Bone marrow (tissue), 2 donors: ENCODE results near the gene MSH3.
"Not testable (repeated sequence)": the region's sequence is repeated elsewhere in the genome, so short reads cannot be mapped to it uniquely, and the experiment has no call there.

Experiments used
- DNase-seq, 2 donors: peaks; one replicate each; lab custom pipeline; 2025; lab: John Stamatoyannopoulos, UW

The MSH3 gene

GRCh38 chr5:80853413-80853812, 199.0 kb downstream of the MSH3 start:
- DNase-seq = no peak

GRCh38 chr5:80854583-80854982, 200.1 kb downstream of the MSH3 start:
- DNase-seq = no peak

- no peak for DNase-seq
Observed at GRCh38 chr5:80860924-80861613, 206.6 kb downstream of the MSH3 start.

- DNase-seq = no peak
Observed at GRCh38 chr5:80863708-80864107, 209.3 kb downstream of the MSH3 start.

- DNase-seq = no peak
Observed at GRCh38 chr5:80864109-80864508, 209.7 kb downstream of the MSH3 start.

GRCh38 chr5:80864706-80865435, 210.4 kb downstream of the MSH3 start:
- no peak for DNase-seq

GRCh38 chr5:80865551-80865950, 211.1 kb downstream of the MSH3 start:
- DNase-seq = no peak

GRCh38 chr5:80866371-80866770, 211.9 kb downstream of the MSH3 start:
- DNase-seq = no peak

- DNase-seq = no peak
Observed at GRCh38 chr5:80867233-80867632, 212.8 kb downstream of the MSH3 start.

- DNase-seq = no peak
Observed at GRCh38 chr5:80870442-80870841, 216.0 kb downstream of the MSH3 start.

GRCh38 chr5:80871541-80871961, 217.1 kb downstream of the MSH3 start:
- no peak for DNase-seq

GRCh38 chr5:80874162-80874561, 219.7 kb downstream of the MSH3 start:
- DNase-seq = no peak

GRCh38 chr5:80877592-80877991, 223.1 kb downstream of the MSH3 start:
- no peak for DNase-seq

GRCh38 chr5:80881726-80882125, 227.3 kb downstream of the MSH3 start:
- no peak for DNase-seq

GRCh38 chr5:80883390-80883789, 228.9 kb downstream of the MSH3 start:
- DNase-seq = not testable (repeated sequence)

- no peak for DNase-seq
Observed at GRCh38 chr5:80884086-80884813, 229.8 kb downstream of the MSH3 start.

- peak in 1 of 2 donors; percentile 34 for DNase-seq
Observed at GRCh38 chr5:80884929-80885328, 230.5 kb downstream of the MSH3 start.

GRCh38 chr5:80885396-80886000, 231.0 kb downstream of the MSH3 start:
- no peak for DNase-seq

GRCh38 chr5:80894083-80894482, 239.6 kb downstream of the MSH3 start:
- DNase-seq = no peak

- no peak for DNase-seq
Observed at GRCh38 chr5:80895523-80895922, 241.1 kb downstream of the MSH3 start.

GRCh38 chr5:80902624-80903023, 248.2 kb downstream of the MSH3 start:
- DNase-seq = not testable (repeated sequence)

- DNase-seq = peak in 1 of 2 donors; percentile 45
Observed at GRCh38 chr5:80904533-80905187, 250.2 kb downstream of the MSH3 start.
